ENCODE measurements around the gene TTLL5.

DNA sequence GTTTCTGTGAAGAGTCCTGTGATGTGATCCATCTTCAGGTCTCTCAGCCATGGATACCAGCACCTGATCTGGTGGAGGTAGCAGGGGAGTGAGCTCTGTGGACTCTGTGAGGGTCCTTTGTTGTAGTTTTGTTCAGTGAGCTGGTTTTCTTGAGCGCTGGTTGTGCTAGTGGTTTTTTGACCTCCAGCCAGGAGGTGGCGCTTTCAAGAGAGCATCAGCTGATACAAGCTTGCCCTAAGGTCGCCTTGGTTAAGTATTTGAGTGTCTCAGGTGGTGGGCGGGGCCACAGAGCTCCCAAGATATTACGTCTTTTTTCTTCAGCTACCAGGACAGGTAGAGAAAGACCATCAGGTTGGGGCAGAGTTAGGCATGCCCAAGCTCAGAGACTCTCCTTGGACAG, 139.7 kb downstream of the TTLL5 start:
- TF ChIP-seq HDGF (IDR thresholded peaks at IDR 0.05; ENCODE audit: borderline replicate concordance), result no peak
- TF ChIP-seq ARNT (IDR thresholded peaks at IDR 0.05), result no peak
- TF ChIP-seq TARDBP (IDR thresholded peaks at IDR 0.05), result no peak
- no peak for TF ChIP-seq FOXM1 (IDR thresholded peaks at IDR 0.05; ENCODE audit: borderline replicate concordance)
- TF ChIP-seq ELF4 (IDR thresholded peaks at IDR 0.05), result no peak
- no peak for TF ChIP-seq SP1 (IDR thresholded peaks at IDR 0.05)
- no peak for TF ChIP-seq L3MBTL2 (conservative IDR thresholded peaks at IDR 0.05)
- TF ChIP-seq SUZ12 (IDR thresholded peaks at IDR 0.05), result no peak

Data from HEK293T (cell line).